ENCODE measurements around the gene ATP5IF1.

DNA sequence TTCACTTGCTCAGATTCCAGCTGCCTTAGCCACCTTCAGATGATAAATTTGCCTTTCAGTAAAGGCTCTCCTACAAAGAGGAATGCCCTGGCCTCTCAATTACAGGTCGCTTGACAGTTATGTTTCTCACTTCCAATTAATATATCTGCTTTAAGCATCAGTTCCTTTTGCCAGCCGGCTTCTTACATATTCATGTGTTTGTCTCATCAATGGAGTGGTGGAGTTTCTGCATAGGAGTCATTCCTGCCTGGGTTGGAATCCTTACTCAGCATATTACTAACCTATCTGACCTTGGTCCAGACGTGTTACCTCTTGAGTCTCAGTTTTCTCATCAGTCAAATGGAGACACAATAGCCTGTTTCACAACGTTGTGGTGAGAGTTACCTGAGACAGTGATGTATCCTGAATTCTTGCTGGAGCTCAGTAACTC is 14.0 kb downstream of the ATP5IF1 start:
- TF ChIP-seq SUZ12 (IDR thresholded peaks at IDR 0.05; ENCODE audit: extremely low read depth, insufficient read depth, insufficient read length) (no peak), YY1 (IDR thresholded peaks at IDR 0.05; ENCODE audit: insufficient read depth, insufficient read length) (no peak)
